A549 (cell line): ENCODE results near the gene CAPN8. TPM values are rescaled to one million over a fixed set of nuclear protein-coding genes. Genes with fewer than 3 reads are reported as not detected.

ENCODE experiments used
- ATAC-seq, 2 experiments: fragments of 200-7000 bp in 1 of 2; fragments of >200 bp in 1 of 2; cut with Nextera tagmentation in 1 of 2; cut with Tn5 transposase in 1 of 2; 3 replicates each; pipeline versions ENCODE4 v1.8.0 to v1.9.1; 2018 to 2020; ENCODE audit warnings: mild to moderate bottlenecking in 1 of 2, moderate library complexity in 1 of 2
- CTCF ChIA-PET: fragments of 300-600 bp; sonication (Branson Sonifier 250); formaldehyde crosslinking; extraction: SDS; loops from one replicate; lab custom pipeline; 2021; ENCODE audit warnings: antibody characterized with exemption, inconsistent platforms; lab: Yijun Ruan, JAX
- POLR2A ChIA-PET: fragments of 350-600 bp; formaldehyde crosslinking; extraction: SDS; loops from one replicate; lab custom pipeline; 2021; ENCODE audit warnings: antibody characterized with exemption, inconsistent platforms; lab: Yijun Ruan, JAX
- DNase-seq, 2 experiments: peaks; one replicate each; pipeline versions ENCODE4 v3.0.0 to v3.0.0-alpha.2; 2011 to 2016; ENCODE audit warnings: low read depth in 1 of 2, low spot score in 1 of 2
- FAIRE-seq: peaks from 2 replicates; lab custom pipeline; 2011; peaks lifted over from hg19 to GRCh38; lab: Jason Lieb, UNC
- H3K27ac ChIP-seq, 2 experiments: fragments of >200 bp; sonication (Bioruptor Twin); formaldehyde crosslinking; 3 replicates each; pipeline ENCODE4 v1.5.1; 2016 to 2017
- H3K4me1 ChIP-seq: fragments of >200 bp; sonication (Bioruptor Twin); formaldehyde crosslinking; 3 replicates; pipeline ENCODE4 v1.6.1; 2016
- H3K4me2 ChIP-seq: fragments of >200 bp; sonication (Bioruptor Twin); formaldehyde crosslinking; 3 replicates; pipeline ENCODE4 v1.6.1; 2016
- H3K4me3 ChIP-seq: fragments of >200 bp; sonication (Bioruptor Twin); formaldehyde crosslinking; 3 replicates; pipeline ENCODE4 v1.5.1; 2016
- H3K9me3 ChIP-seq: fragments of >200 bp; sonication (Bioruptor Twin); formaldehyde crosslinking; 3 replicates; pipeline ENCODE4 v1.6.1; 2016
- CBX2 ChIP-seq: fragments of 200-600 bp; sonication (generic); IDR thresholded peaks from 2 replicates; pipeline ENCODE4 v1.6.1; 2016; ENCODE audit warnings: low read depth, mild to moderate bottlenecking, borderline replicate concordance
- CEBPB ChIP-seq, 2 experiments: fragments of >200 bp in 1 of 2; sonication (Bioruptor Twin) in 1 of 2; formaldehyde crosslinking in 1 of 2; IDR thresholded peaks; 2 replicates each; pipeline ENCODE4 v1.6.1; 2012 to 2016
- CHD2 ChIP-seq: fragments of 150-350 bp; IDR thresholded peaks from 2 replicates; pipeline ENCODE4 v1.6.1; 2014; ENCODE audit warnings: low read length; ENCODE audit not compliant: partially characterized antibody
- CTCF ChIP-seq: fragments of >200 bp; sonication (Bioruptor Twin); formaldehyde crosslinking; IDR thresholded peaks from 3 replicates; pipeline ENCODE4 v1.5.1; 2016
- EHF ChIP-seq: fragments of 250-450 bp; sonication (Bioruptor Pico); IDR thresholded peaks from 2 replicates; pipeline ENCODE4 v1.5.0; 2020; ENCODE audit warnings: mild to moderate bottlenecking
- ESRRA ChIP-seq: fragments of 150-350 bp; IDR thresholded peaks from 2 replicates; pipeline ENCODE4 v1.6.1; 2014; ENCODE audit warnings: mild to moderate bottlenecking, low read length, borderline replicate concordance
- FOSB ChIP-seq: fragments of 250-450 bp; sonication (Bioruptor Pico); IDR thresholded peaks from 2 replicates; pipeline ENCODE4 v1.5.0; 2020; ENCODE audit warnings: mild to moderate bottlenecking, moderate library complexity
- FOSL2 ChIP-seq, 2 experiments: fragments of 450-650 bp in 1 of 2; fragments of >200 bp in 1 of 2; sonication (Bioruptor Twin) in 1 of 2; formaldehyde crosslinking; IDR thresholded peaks; 2 replicates each; pipeline versions ENCODE4 v1.5.0 to v1.6.1; 2016 to 2020; ENCODE audit warnings: mild to moderate bottlenecking in 1 of 2, moderate library complexity in 1 of 2
- FOXS1 ChIP-seq: fragments of 250-450 bp; sonication (Bioruptor Pico); IDR thresholded peaks from 2 replicates; pipeline ENCODE4 v1.5.0; 2020; ENCODE audit warnings: mild to moderate bottlenecking, moderate library complexity
- GATA3 ChIP-seq: IDR thresholded peaks from 2 replicates; pipeline ENCODE4 v1.6.1; 2012; ENCODE audit warnings: borderline replicate concordance
- HEYL ChIP-seq: fragments of 250-450 bp; sonication (Bioruptor Pico); IDR thresholded peaks from 2 replicates; pipeline ENCODE4 v1.8.0; 2021; ENCODE audit warnings: mild to moderate bottlenecking, moderate library complexity
- HMGXB4 ChIP-seq: fragments of 250-450 bp; sonication (Bioruptor Pico); IDR thresholded peaks from 2 replicates; pipeline ENCODE4 v1.5.0; 2021; ENCODE audit warnings: mild to moderate bottlenecking, moderate library complexity, borderline replicate concordance
- HOXA7 ChIP-seq: fragments of 250-450 bp; sonication (Bioruptor Pico); IDR thresholded peaks from 2 replicates; pipeline ENCODE4 v1.5.0; 2020; ENCODE audit warnings: mild to moderate bottlenecking, moderate library complexity
- JUN ChIP-seq, 2 experiments: fragments of >200 bp; sonication (Bioruptor Twin); formaldehyde crosslinking; IDR thresholded peaks; 2 replicates in 1 of 2; 3 replicates in 1 of 2; pipeline ENCODE4 v1.6.1; 2016 to 2017
- MAX ChIP-seq: IDR thresholded peaks from 2 replicates; pipeline ENCODE4 v1.6.1; 2012
- MYC ChIP-seq: IDR thresholded peaks from 2 replicates; pipeline ENCODE4 v1.6.1; 2012; ENCODE audit warnings: mild to moderate bottlenecking, inconsistent platforms, low read length, improper control_type of control experiment, borderline replicate concordance
- NPAS2 ChIP-seq: fragments of 250-450 bp; sonication (Bioruptor Pico); IDR thresholded peaks from 2 replicates; pipeline ENCODE4 v1.8.0; 2022; ENCODE audit warnings: mild to moderate bottlenecking, moderate library complexity, borderline replicate concordance
- PBX3 ChIP-seq: IDR thresholded peaks from 2 replicates; pipeline ENCODE4 v1.6.1; 2012
- PHF8 ChIP-seq: fragments of 200-600 bp; sonication (generic); IDR thresholded peaks from 2 replicates; pipeline ENCODE4 v1.6.1; 2016; ENCODE audit warnings: low read depth, mild to moderate bottlenecking, antibody characterized with exemption, moderate library complexity, borderline replicate concordance
- POLR2A ChIP-seq: IDR thresholded peaks from 2 replicates; pipeline ENCODE4 v1.6.1; 2012; ENCODE audit warnings: mild to moderate bottlenecking, low read length
- POLR2AphosphoS2 ChIP-seq: conservative IDR thresholded peaks from 2 replicates; pipeline ENCODE4 v1.6.1; 2012; ENCODE audit warnings: low read length, improper control_type of control experiment, inconsistent platforms
- RAD21 ChIP-seq, 2 experiments: fragments of >200 bp in 1 of 2; sonication (Bioruptor Twin) in 1 of 2; formaldehyde crosslinking in 1 of 2; IDR thresholded peaks in 1 of 2; conservative IDR thresholded peaks in 1 of 2; 2 replicates in 1 of 2; 3 replicates in 1 of 2; pipeline ENCODE4 v1.6.1; 2012 to 2018; ENCODE audit warnings: inconsistent platforms in 1 of 2
- RCOR1 ChIP-seq: fragments of 150-350 bp; IDR thresholded peaks from 2 replicates; pipeline ENCODE4 v1.6.1; 2014; ENCODE audit warnings: antibody characterized with exemption, low read length, low read depth
- SMC3 ChIP-seq: fragments of >200 bp; sonication (Bioruptor Twin); formaldehyde crosslinking; IDR thresholded peaks from 3 replicates; pipeline ENCODE4 v1.6.1; 2018; ENCODE audit warnings: inconsistent platforms
- USF2 ChIP-seq: fragments of 450-650 bp; IDR thresholded peaks from 2 replicates; pipeline ENCODE4 v1.6.1; 2014; ENCODE audit warnings: antibody characterized with exemption
- ZFP36 ChIP-seq: fragments of 450-650 bp; IDR thresholded peaks from 2 replicates; pipeline ENCODE4 v1.6.1; 2014; ENCODE audit warnings: borderline replicate concordance; ENCODE audit not compliant: partially characterized antibody
- ZNF302 ChIP-seq: fragments of 250-450 bp; sonication (Bioruptor Pico); IDR thresholded peaks from 2 replicates; pipeline ENCODE4 v1.9.0; 2021; ENCODE audit warnings: inconsistent platforms, mild to moderate bottlenecking, moderate library complexity
- WGBS: methylation state at CpG from one replicate; pipeline ENCODE4 v1.1.6; 2017; ENCODE audit errors: missing lambda C conversion rate; 5-methylcytosine and 5-hydroxymethylcytosine counted together
- polyA plus RNA-seq, 4 experiments: library from polyadenylated mRNA; depleted of rRNA in 3 of 4; stranded (reverse); fragments of >200 nt; fragmentation: RNase III in 1 of 4; extraction: RNeasy Plus Mini Kit Qiagen cat#74134 plus additional on column Dnase treatment in 1 of 4; gene quantifications; 2 replicates in 3 of 4; 3 replicates in 1 of 4; pipeline ENCODE4 v1.2.3, GENCODE V29; 2011 to 2017

CAPN8 gene
- polyA plus RNA-seq, 2 of the 4 experiments (the other 2 are of a cell fraction), result 0.39 to 1.5 TPM

- Histone ChIP-seq H3K4me3 (no peak overlapping the region), H3K4me1 (peaks cover 22% of the 10 kb centered on the region), H3K27ac (peak overlapping the region; percentile 48 to 54; a peak in 5 of 6 replicates), H3K9me3 (no peaks in the 10 kb centered on the region), H3K4me2 (no peak overlapping the region)
- DNase-seq (no peak), ATAC-seq (no peak), FAIRE-seq (no peak)
- CTCF ChIA-PET, result interaction anchor here (0.6 to 6.6 kb wide), 13 partner anchors 10 to 624 kb away, joined by 3 to 31 read pairs (median 3); no protein-coding TSS in a partner anchor
- WGBS, result 93% methylated on average over 3 of the region's 3 CpGs
- POLR2A ChIA-PET, result interaction anchor here (0.6 kb wide), 1 partner anchor 34 kb away, joined by 4 read pairs; no protein-coding TSS in a partner anchor
- no peak for TF ChIP-seq PHF8
- no peak for TF ChIP-seq NPAS2 (CRISPR knock-in tag)
- no peak for TF ChIP-seq POLR2AphosphoS2
- TF ChIP-seq CHD2, result no peak
- no peak for TF ChIP-seq FOSL2 (IDR thresholded peaks at IDR 0.05)
- TF ChIP-seq FOSL2 (CRISPR knock-in tag; IDR thresholded peaks at IDR 0.05), result no peak
- TF ChIP-seq FOSB (CRISPR knock-in tag), result no peak
- no peak for TF ChIP-seq CBX2
- no peak for TF ChIP-seq HMGXB4 (CRISPR knock-in tag)
- no peak for TF ChIP-seq SMC3
- TF ChIP-seq RAD21 (conservative IDR thresholded peaks at IDR 0.05 in 1 of 2, IDR thresholded peaks at IDR 0.05 in 1 of 2), result no peak
- no peak for TF ChIP-seq RCOR1
- TF ChIP-seq FOXS1 (CRISPR knock-in tag), result no peak
- no peak for TF ChIP-seq MAX
Observed at GRCh38 chr1:223667484-223668182, 2.1 kb upstream of the CAPN8 start.

- DNase-seq (no peak), ATAC-seq (no peak), FAIRE-seq (no peak)
- H3K4me2 ChIP-seq, result no peak overlapping the region
- TF ChIP-seq CEBPB (IDR thresholded peaks at IDR 0.05) (peak; percentile 38 to 67; a peak in 3 of 4 replicates), HOXA7 (CRISPR knock-in tag) (no peak)
- H3K27ac ChIP-seq, result no peak overlapping the region
- no peak overlapping the region for H3K4me3 ChIP-seq
- ChIA-PET POLR2A (no interaction called here), CTCF (interaction anchor here (0.7 to 6.6 kb wide), 9 partner anchors 15 to 530 kb away, joined by 3 to 31 read pairs (median 3); no protein-coding TSS in a partner anchor)
- H3K9me3 ChIP-seq, result no peaks in the 10 kb centered on the region
- H3K4me1 ChIP-seq, result peaks cover 22% of the 10 kb centered on the region
- WGBS, result 76% methylated on average over 5 of the region's 5 CpGs
Observed at GRCh38 chr1:223664106-223664505, 1.4 kb downstream of the CAPN8 start.

- H3K4me1 ChIP-seq, result peaks cover 20% of the 10 kb centered on the region
- no peak overlapping the region for H3K4me2 ChIP-seq
- CTCF ChIA-PET, result interaction anchor here (2.4 kb wide), 1 partner anchor 21 kb away, joined by 16 read pairs; no protein-coding TSS in a partner anchor
- no peak overlapping the region for H3K27ac ChIP-seq
- ATAC-seq, result no peak
- 70% methylated on average over 5 of the region's 5 CpGs for WGBS
- H3K9me3 ChIP-seq, result no peaks in the 10 kb centered on the region
- no peak for FAIRE-seq
- POLR2A ChIA-PET, result no interaction called here
- H3K4me3 ChIP-seq, result no peak overlapping the region
- no peak for DNase-seq
- no peak for TF ChIP-seq EHF (CRISPR knock-in tag)
- no peak for TF ChIP-seq POLR2A
- TF ChIP-seq CTCF, result no peak
- TF ChIP-seq ESRRA, result no peak
- TF ChIP-seq HEYL (CRISPR knock-in tag), result no peak
- no peak for TF ChIP-seq HOXA7 (CRISPR knock-in tag)
- no peak for TF ChIP-seq PBX3
- no peak for TF ChIP-seq MYC
- TF ChIP-seq RAD21 (conservative IDR thresholded peaks at IDR 0.05 in 1 of 2, IDR thresholded peaks at IDR 0.05 in 1 of 2), result no peak
- TF ChIP-seq CHD2, result no peak
- no peak for TF ChIP-seq FOXS1 (CRISPR knock-in tag)
- TF ChIP-seq CBX2, result no peak
- TF ChIP-seq GATA3, result no peak
- TF ChIP-seq JUN (IDR thresholded peaks at IDR 0.05), result no peak
- no peak for TF ChIP-seq ZFP36
- TF ChIP-seq USF2, result no peak
- no peak for TF ChIP-seq ZNF302 (CRISPR knock-in tag)
Observed at GRCh38 chr1:223662943-223663342, 2.6 kb downstream of the CAPN8 start.
